ENCODE data around the gene GPR139.

- TF ChIP-seq CTCF (IDR thresholded peaks at IDR 0.05) (no peak), EZH2 (IDR thresholded peaks at IDR 0.05) (no peak)
Measured at GRCh38 chr16:20045886-20046285, 27.8 kb downstream of the GPR139 start.

Data from neural progenitor cell (in vitro differentiated cells).